Lower lobe of right lung (tissue), 2 donors: ENCODE measurements around the gene PPP2R5A. TPM values are rescaled to one million over a fixed set of nuclear protein-coding genes. Genes with fewer than 3 reads are reported as not detected.

Source experiments
- ATAC-seq, 2 donors: fragments of 200-7000 bp; cut with Tn5 transposase; one replicate each; pipeline ENCODE4 v1.9.1; 2020 to 2022; ENCODE audit warnings: mild to moderate bottlenecking in 2 of 2, moderate library complexity in 2 of 2
- DNase-seq: peaks from one replicate; pipeline ENCODE4 v3.0.0-alpha.2; 2020
- H3K27ac ChIP-seq: fragments of 200-600 bp; one replicate; pipeline ENCODE4 v1.8.0; 2022
- H3K27me3 ChIP-seq: fragments of 200-600 bp; one replicate; pipeline ENCODE4 v1.8.0; 2022; ENCODE audit warnings: low read depth
- H3K36me3 ChIP-seq: fragments of 200-600 bp; one replicate; pipeline ENCODE4 v1.8.0; 2022; ENCODE audit warnings: mild to moderate bottlenecking
- H3K4me1 ChIP-seq: fragments of 200-600 bp; one replicate; pipeline ENCODE4 v1.8.0; 2022
- H3K4me3 ChIP-seq: fragments of 200-600 bp; one replicate; pipeline ENCODE4 v1.8.0; 2022; ENCODE audit warnings: mild to moderate bottlenecking
- H3K9me3 ChIP-seq: fragments of 200-600 bp; one replicate; pipeline ENCODE4 v1.8.0; 2022
- CTCF ChIP-seq: fragments of 200-600 bp; IDR thresholded peaks from one replicate; pipeline ENCODE4 v1.8.0; 2022; ENCODE audit warnings: antibody characterized with exemption, mild to moderate bottlenecking
- intact Hi-C: fragments of 100-400 bp; cut with DNase I; formaldehyde crosslinking; loops from one replicate; pipeline ENCODE4 v1.11.0; 2022
- total RNA-seq: library from RNA; stranded (reverse); fragmentation: NEBNext Ultra II Directional; extraction: Animal tissue kit (Norgen Biotek cat#: 25700); gene quantifications from one replicate; pipeline ENCODE4 v1.2.1, GENCODE V29; 2021
- donor health status: DM: no; HTN: yes; CAD: no; lungs with severe emphysema.

Gene PPP2R5A
- total RNA-seq, 1 donor from 2014 or later = 91.5 TPM

DNA sequence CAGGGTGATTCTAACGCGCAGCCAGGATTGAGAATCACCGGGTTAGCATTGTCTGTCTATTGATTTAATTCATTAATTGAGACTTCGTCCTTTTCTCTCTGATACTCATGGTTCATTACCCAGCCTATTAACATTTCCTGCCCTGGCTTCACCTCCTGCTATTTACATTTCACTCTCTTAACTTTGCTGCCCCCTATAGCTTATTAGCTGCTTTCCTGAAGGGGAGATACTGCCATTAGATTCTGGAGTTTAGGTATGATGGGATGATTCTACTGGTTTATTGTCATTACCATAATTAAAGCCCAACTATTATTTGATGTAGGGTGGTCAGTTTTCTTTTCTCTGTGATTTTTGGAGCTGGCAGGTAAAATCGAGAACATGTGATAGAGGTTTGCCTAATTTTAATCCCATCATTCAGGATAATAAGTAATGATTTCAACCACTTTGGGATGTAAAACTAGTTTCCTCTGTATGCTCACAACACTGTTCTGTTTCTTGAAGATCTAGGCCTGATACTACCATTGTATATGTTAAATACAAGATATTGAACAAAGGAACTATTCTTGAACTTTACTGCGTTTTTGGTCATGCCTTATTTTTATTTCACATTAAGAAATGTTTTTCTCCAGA is 6.4 kb downstream of the PPP2R5A start:
- H3K4me1 ChIP-seq = peaks cover 74% of the 10 kb centered on the region
- peak; percentile 64 for TF ChIP-seq CTCF
- intact Hi-C loops = loop anchor here (5.0 kb wide), 1 partner anchor 219 kb away; no protein-coding TSS in a partner anchor
- peak overlapping the region; percentile 91 for H3K4me3 ChIP-seq
- DNase-seq (no peak), ATAC-seq (peak; percentile 62 to 81)
- no peaks in the 10 kb centered on the region for H3K9me3 ChIP-seq
- H3K27me3 ChIP-seq = no peaks in the 10 kb centered on the region
- H3K36me3 ChIP-seq = no peaks in the 10 kb centered on the region
- no peak overlapping the region for H3K27ac ChIP-seq

DNA sequence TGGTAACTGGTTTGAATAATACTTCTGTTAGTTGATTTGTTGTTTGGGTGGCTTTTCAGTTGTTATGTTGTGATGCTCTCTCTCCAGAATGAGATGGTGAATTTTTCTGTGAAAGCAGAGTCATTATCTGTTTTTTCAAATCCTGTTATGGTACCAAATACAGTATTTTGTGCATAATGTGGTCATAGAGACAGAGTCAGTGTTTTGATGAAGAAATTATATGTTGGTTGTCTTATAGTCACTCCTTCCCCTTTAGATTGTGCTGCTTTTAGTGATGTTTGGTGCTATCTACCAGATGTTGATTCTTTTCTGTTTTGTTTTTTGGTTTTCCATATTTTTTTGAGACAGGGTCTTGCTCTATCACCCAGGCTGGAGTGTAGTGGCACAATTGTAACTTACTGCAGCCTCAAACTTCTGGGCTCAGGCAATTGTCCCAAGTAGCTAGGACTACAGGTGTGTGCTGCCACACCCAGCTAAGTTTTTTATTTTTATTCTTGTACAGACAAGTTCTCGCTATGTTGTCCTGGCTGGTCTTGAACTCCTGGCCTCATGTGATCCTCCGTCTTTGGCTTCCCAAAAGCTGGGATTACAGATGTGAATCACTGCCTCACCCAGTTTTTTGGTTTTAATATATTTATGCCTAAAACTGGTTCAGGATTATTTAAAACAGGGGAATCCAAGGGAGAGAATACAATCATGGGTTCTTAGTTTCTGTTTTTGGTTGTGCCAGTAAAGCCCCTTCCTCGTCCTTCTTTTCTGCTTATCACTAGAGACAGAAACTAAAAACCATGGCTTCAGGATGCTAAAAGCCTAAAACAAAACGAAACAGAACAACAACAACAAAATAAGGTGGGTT is 7.3 kb downstream of the PPP2R5A start:
- no peak overlapping the region for H3K27ac ChIP-seq
- no peak for TF ChIP-seq CTCF
- no peaks in the 10 kb centered on the region for H3K36me3 ChIP-seq
- H3K9me3 ChIP-seq = no peaks in the 10 kb centered on the region
- peaks cover 76% of the 10 kb centered on the region for H3K4me1 ChIP-seq
- ATAC-seq = no peak
- H3K27me3 ChIP-seq = no peaks in the 10 kb centered on the region
- intact Hi-C loops = loop anchor here (5.0 kb wide), 1 partner anchor 220 kb away; no protein-coding TSS in a partner anchor
- DNase-seq = no peak
- no peak overlapping the region for H3K4me3 ChIP-seq

DNA sequence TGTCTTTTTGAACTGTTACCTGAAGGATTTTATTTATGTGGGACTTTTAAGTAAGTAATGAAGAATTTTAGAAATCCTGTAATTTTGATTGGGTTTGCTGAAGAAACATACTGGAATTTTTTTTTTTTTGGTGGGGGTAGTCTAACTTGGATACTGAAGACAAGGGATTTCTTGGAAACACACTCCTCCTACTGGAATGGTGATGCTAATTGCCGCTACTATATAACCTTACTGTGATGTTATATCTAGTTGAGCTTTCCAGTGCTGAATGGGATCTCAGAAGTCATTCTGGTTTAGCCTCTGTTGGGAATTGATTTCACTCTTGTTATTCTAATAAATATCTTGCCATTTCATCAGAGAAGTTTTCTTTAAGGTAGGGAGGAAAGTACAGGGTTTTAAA is 8.4 kb downstream of the PPP2R5A start:
- intact Hi-C loops = loop anchor here (5.0 kb wide), 1 partner anchor 221 kb away; no protein-coding TSS in a partner anchor
- no peak for ATAC-seq
- peaks cover 65% of the 10 kb centered on the region for H3K4me1 ChIP-seq
- H3K27ac ChIP-seq = no peak overlapping the region
- TF ChIP-seq CTCF = peak; percentile 17
- no peaks in the 10 kb centered on the region for H3K27me3 ChIP-seq
- H3K4me3 ChIP-seq = no peak overlapping the region
- no peaks in the 10 kb centered on the region for H3K36me3 ChIP-seq
- DNase-seq = no peak
- no peaks in the 10 kb centered on the region for H3K9me3 ChIP-seq

- DNase-seq = no peak
- Histone ChIP-seq H3K4me1 (peaks cover 59% of the 10 kb centered on the region), H3K36me3 (no peaks in the 10 kb centered on the region), H3K27me3 (no peaks in the 10 kb centered on the region), H3K9me3 (no peaks in the 10 kb centered on the region), H3K27ac (no peak overlapping the region), H3K4me3 (no peak overlapping the region)
- intact Hi-C loops = loop anchor here (5.0 kb wide), 1 partner anchor 223 kb away; no protein-coding TSS in a partner anchor
- TF ChIP-seq CTCF = no peak
- no peak for ATAC-seq
These were observed 9.8 kb downstream of the PPP2R5A start for GRCh38 chr1:212294983-212295382.

DNA sequence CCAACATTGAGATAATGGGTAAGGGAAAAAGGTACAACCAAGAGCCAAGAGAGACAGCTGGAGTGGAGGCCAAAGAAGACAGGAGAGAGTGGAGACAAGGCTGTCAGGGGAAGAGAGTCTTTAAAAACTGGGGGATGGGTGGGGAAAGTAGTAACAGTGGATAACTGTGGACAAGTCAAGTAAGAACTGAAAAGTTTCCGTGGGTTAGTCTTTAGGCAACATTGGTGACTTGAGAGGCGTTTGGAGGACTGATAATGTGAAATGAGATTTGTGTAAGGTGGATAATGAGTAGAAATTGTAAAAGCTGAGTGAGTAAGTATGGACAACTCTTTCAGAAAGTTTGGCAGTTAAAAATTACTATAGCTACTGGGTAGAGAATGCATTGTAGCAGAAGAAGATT is 10.4 kb downstream of the PPP2R5A start:
- H3K4me1 ChIP-seq = peaks cover 53% of the 10 kb centered on the region
- no peak overlapping the region for H3K4me3 ChIP-seq
- H3K36me3 ChIP-seq = no peaks in the 10 kb centered on the region
- intact Hi-C loops = no loop called here
- H3K27me3 ChIP-seq = no peaks in the 10 kb centered on the region
- H3K27ac ChIP-seq = no peak overlapping the region
- DNase-seq (no peak), ATAC-seq (no peak)
- no peaks in the 10 kb centered on the region for H3K9me3 ChIP-seq
- no peak for TF ChIP-seq CTCF
